Neural cell (in vitro differentiated cells): ENCODE data around the gene ZNF500. TPM values are rescaled to one million over a fixed set of nuclear protein-coding genes. Genes with fewer than 3 reads are reported as not detected.

ENCODE experiments used
- H2AFZ ChIP-seq: fragments of 200-600, 300-800 bp; sonication (generic), shearing (Covaris generic); 2 replicates; pipeline ENCODE4 v1.6.0; 2014; ENCODE audit warnings: low read depth, mild to moderate bottlenecking, antibody characterized with exemption, low read length, moderate library complexity
- H3F3A ChIP-seq: fragments of 200-600 bp; shearing (Covaris generic); 2 replicates; pipeline ENCODE4 v1.6.1; 2016; ENCODE audit warnings: mild to moderate bottlenecking, moderate library complexity, mixed read lengths, antibody characterized with exemption, low read length; ENCODE audit not compliant: insufficient read depth, poor library complexity, severe bottlenecking
- H3K27ac ChIP-seq: fragments of 200-600, 300-800 bp; sonication (generic), shearing (Covaris generic); 2 replicates; pipeline ENCODE4 v1.5.1; 2014; ENCODE audit warnings: mild to moderate bottlenecking, low read length, moderate library complexity
- H3K27me3 ChIP-seq: fragments of 300-800, 200-600 bp; sonication (generic), shearing (Covaris generic); 2 replicates; pipeline ENCODE4 v1.6.0; 2014; ENCODE audit warnings: mild to moderate bottlenecking, low read depth, low read length, moderate library complexity; ENCODE audit not compliant: insufficient read depth
- H3K36me3 ChIP-seq: fragments of 300-800, 200-600 bp; sonication (generic), shearing (Covaris generic); 2 replicates; pipeline ENCODE4 v1.5.1; 2014; ENCODE audit warnings: mild to moderate bottlenecking, antibody characterized with exemption, low read length, moderate library complexity; ENCODE audit not compliant: insufficient read depth
- H3K4me2 ChIP-seq: fragments of 300-800, 200-600 bp; sonication (generic), shearing (Covaris generic); 2 replicates; pipeline ENCODE4 v1.6.0; 2014; ENCODE audit warnings: mild to moderate bottlenecking, low read length
- H3K4me3 ChIP-seq: fragments of 300-800, 200-600 bp; sonication (generic), shearing (Covaris generic); 2 replicates; pipeline ENCODE4 v1.5.1; 2014; ENCODE audit warnings: mild to moderate bottlenecking, low read length, moderate library complexity
- H3K79me2 ChIP-seq: fragments of 200-600 bp; shearing (Covaris generic); replicated peaks from 2 replicates; pipeline ENCODE4 v1.6.0; 2014; ENCODE audit warnings: mild to moderate bottlenecking, low read length, moderate library complexity; ENCODE audit not compliant: insufficient read depth
- H3K9ac ChIP-seq: fragments of 300-800, 200-600 bp; sonication (generic), shearing (Covaris generic); 2 replicates; pipeline ENCODE4 v1.6.1; 2016; ENCODE audit warnings: mild to moderate bottlenecking, low read length, mixed read lengths
- H3K9me2 ChIP-seq: fragments of 200-600 bp; shearing (Covaris generic); 2 replicates; pipeline ENCODE4 v1.6.1; 2016; ENCODE audit warnings: mild to moderate bottlenecking, low read length, mixed read lengths; ENCODE audit not compliant: insufficient read depth
- H3K9me3 ChIP-seq: fragments of 200-600, 300-800 bp; sonication (generic), shearing (Covaris generic); 2 replicates; pipeline ENCODE4 v1.6.1; 2016; ENCODE audit warnings: mild to moderate bottlenecking, mixed run types, low read length, moderate library complexity, mixed read lengths
- H4K20me1 ChIP-seq: fragments of 200-600 bp; shearing (Covaris generic); 2 replicates; pipeline ENCODE4 v1.6.1; 2016; ENCODE audit warnings: mild to moderate bottlenecking, mixed run types; ENCODE audit not compliant: insufficient read depth
- EP300 ChIP-seq: fragments of 450-650 bp; conservative IDR thresholded peaks from 2 replicates; pipeline ENCODE4 v1.6.1; 2014; ENCODE audit warnings: antibody characterized with exemption, mild to moderate bottlenecking, moderate library complexity; ENCODE audit not compliant: poor library complexity, severe bottlenecking
- EZH2 ChIP-seq: fragments of 200-600, 300-800 bp; shearing (Covaris generic), sonication (generic); IDR thresholded peaks from 2 replicates; pipeline ENCODE4 v1.6.1; 2014; ENCODE audit warnings: antibody characterized with exemption, low read length, borderline replicate concordance, mild to moderate bottlenecking; ENCODE audit not compliant: insufficient read depth, poor library complexity, severe bottlenecking
- MXI1 ChIP-seq: fragments of 450-650 bp; conservative IDR thresholded peaks from 2 replicates; pipeline ENCODE4 v1.6.1; 2014; ENCODE audit warnings: antibody characterized with exemption, mild to moderate bottlenecking; ENCODE audit not compliant: poor library complexity, severe bottlenecking
- POLR2AphosphoS5 ChIP-seq: IDR thresholded peaks from 2 replicates; pipeline ENCODE4 v1.6.1; 2012
- RAD21 ChIP-seq: fragments of 450-650 bp; conservative IDR thresholded peaks from 2 replicates; pipeline ENCODE4 v1.6.1; 2014; ENCODE audit warnings: antibody characterized with exemption, mild to moderate bottlenecking, moderate library complexity
- SMC3 ChIP-seq: fragments of 450-650 bp; conservative IDR thresholded peaks from 2 replicates; pipeline ENCODE4 v1.6.1; 2014; ENCODE audit warnings: antibody characterized with exemption, mild to moderate bottlenecking, moderate library complexity; ENCODE audit not compliant: poor library complexity
- TAF1 ChIP-seq: IDR thresholded peaks from 2 replicates; pipeline ENCODE4 v1.6.1; 2012; ENCODE audit warnings: low read depth
- polyA plus RNA-seq: library from polyadenylated mRNA; depleted of rRNA; stranded (reverse); fragments of >200 nt; gene quantifications from 2 replicates; pipeline ENCODE4 v1.2.3, GENCODE V29; 2014
- TF ChIP-seq, protein P1 (sequence below): IDR thresholded peaks from 2 replicates; pipeline ENCODE4 v1.6.1; 2012; ENCODE audit warnings: borderline replicate concordance
- TF ChIP-seq, protein P2 (sequence below): fragments of 450-650 bp; IDR thresholded peaks from 2 replicates; pipeline ENCODE4 v1.5.1; 2014; ENCODE audit warnings: antibody characterized with exemption, mild to moderate bottlenecking, moderate library complexity; ENCODE audit not compliant: poor library complexity, severe bottlenecking

ZNF500 gene
- polyA plus RNA-seq, 1 donor from 2014 or later, result 16.0 TPM

DNA sequence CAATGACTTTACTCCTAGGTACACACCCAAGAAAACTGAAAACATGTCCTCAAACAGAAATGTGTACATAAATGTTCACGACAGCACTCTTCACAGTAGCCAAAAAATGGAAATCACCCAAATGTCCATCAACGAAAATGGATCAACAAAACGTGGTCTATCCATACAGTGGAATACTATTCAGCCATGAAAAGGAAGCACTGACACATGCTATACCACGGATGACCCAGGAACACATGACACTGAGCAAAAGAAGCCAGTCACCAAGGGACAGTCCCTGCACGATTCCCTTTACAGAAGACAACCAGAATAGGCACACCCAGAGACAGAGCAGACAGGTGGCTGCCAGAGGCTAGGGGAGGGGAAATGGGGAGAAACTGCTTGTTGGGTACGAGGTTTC is 11.3 kb downstream of the ZNF500 start:
- no peaks in the 10 kb centered on the region for H3F3A ChIP-seq
- no peaks in the 10 kb centered on the region for H3K9me3 ChIP-seq
- peaks cover 5% of the 10 kb centered on the region for H3K36me3 ChIP-seq
- H3K9ac ChIP-seq, result no peak overlapping the region
- H3K79me2 ChIP-seq, result no peaks in the 10 kb centered on the region
- no peak overlapping the region for H3K27ac ChIP-seq
- H4K20me1 ChIP-seq, result no peaks in the 10 kb centered on the region
- no peak overlapping the region for H3K4me3 ChIP-seq
- H3K4me2 ChIP-seq, result no peak overlapping the region
- no peaks in the 10 kb centered on the region for H3K9me2 ChIP-seq
- TF ChIP-seq, protein P1, sequence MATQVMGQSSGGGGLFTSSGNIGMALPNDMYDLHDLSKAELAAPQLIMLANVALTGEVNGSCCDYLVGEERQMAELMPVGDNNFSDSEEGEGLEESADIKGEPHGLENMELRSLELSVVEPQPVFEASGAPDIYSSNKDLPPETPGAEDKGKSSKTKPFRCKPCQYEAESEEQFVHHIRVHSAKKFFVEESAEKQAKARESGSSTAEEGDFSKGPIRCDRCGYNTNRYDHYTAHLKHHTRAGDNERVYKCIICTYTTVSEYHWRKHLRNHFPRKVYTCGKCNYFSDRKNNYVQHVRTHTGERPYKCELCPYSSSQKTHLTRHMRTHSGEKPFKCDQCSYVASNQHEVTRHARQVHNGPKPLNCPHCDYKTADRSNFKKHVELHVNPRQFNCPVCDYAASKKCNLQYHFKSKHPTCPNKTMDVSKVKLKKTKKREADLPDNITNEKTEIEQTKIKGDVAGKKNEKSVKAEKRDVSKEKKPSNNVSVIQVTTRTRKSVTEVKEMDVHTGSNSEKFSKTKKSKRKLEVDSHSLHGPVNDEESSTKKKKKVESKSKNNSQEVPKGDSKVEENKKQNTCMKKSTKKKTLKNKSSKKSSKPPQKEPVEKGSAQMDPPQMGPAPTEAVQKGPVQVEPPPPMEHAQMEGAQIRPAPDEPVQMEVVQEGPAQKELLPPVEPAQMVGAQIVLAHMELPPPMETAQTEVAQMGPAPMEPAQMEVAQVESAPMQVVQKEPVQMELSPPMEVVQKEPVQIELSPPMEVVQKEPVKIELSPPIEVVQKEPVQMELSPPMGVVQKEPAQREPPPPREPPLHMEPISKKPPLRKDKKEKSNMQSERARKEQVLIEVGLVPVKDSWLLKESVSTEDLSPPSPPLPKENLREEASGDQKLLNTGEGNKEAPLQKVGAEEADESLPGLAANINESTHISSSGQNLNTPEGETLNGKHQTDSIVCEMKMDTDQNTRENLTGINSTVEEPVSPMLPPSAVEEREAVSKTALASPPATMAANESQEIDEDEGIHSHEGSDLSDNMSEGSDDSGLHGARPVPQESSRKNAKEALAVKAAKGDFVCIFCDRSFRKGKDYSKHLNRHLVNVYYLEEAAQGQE, result no peak
- TF ChIP-seq SMC3 (no peak), MXI1 (no peak), POLR2AphosphoS5 (no peak), TAF1 (no peak), EZH2 (no peak), EP300 (no peak), RAD21 (no peak)
- TF ChIP-seq, protein P2, sequence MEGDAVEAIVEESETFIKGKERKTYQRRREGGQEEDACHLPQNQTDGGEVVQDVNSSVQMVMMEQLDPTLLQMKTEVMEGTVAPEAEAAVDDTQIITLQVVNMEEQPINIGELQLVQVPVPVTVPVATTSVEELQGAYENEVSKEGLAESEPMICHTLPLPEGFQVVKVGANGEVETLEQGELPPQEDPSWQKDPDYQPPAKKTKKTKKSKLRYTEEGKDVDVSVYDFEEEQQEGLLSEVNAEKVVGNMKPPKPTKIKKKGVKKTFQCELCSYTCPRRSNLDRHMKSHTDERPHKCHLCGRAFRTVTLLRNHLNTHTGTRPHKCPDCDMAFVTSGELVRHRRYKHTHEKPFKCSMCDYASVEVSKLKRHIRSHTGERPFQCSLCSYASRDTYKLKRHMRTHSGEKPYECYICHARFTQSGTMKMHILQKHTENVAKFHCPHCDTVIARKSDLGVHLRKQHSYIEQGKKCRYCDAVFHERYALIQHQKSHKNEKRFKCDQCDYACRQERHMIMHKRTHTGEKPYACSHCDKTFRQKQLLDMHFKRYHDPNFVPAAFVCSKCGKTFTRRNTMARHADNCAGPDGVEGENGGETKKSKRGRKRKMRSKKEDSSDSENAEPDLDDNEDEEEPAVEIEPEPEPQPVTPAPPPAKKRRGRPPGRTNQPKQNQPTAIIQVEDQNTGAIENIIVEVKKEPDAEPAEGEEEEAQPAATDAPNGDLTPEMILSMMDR, result no peak
- no peaks in the 10 kb centered on the region for H3K27me3 ChIP-seq
- H2AFZ ChIP-seq, result no peak overlapping the region

DNA sequence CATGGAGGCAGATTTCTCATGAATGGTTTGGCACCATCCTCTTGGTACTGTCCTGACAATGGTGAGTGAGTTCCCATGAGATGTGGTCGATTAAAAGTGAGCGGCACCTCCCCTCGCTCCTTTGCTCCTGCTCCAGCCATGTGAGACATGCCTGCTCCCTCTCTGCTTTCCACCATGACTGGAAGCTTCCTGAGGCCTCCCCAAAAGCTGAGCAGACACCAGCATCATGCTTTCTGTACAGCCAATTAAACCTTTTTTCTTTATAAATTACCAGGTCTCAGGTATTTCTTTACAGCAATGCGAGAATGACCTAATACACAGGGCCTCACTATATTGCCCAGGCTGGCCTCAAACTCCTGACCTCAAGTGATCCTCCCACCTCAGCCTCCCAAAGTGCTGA is 12.1 kb downstream of the ZNF500 start:
- Histone ChIP-seq H4K20me1 (no peaks in the 10 kb centered on the region), H3K4me3 (no peak overlapping the region), H3F3A (no peaks in the 10 kb centered on the region), H2AFZ (no peak overlapping the region), H3K9me3 (no peaks in the 10 kb centered on the region), H3K4me2 (no peak overlapping the region), H3K27me3 (no peaks in the 10 kb centered on the region), H3K79me2 (no peaks in the 10 kb centered on the region), H3K9me2 (no peaks in the 10 kb centered on the region), H3K27ac (no peak overlapping the region), H3K9ac (no peak overlapping the region), H3K36me3 (peaks cover 5% of the 10 kb centered on the region)
- TF ChIP-seq POLR2AphosphoS5 (no peak), EP300 (no peak)

DNA sequence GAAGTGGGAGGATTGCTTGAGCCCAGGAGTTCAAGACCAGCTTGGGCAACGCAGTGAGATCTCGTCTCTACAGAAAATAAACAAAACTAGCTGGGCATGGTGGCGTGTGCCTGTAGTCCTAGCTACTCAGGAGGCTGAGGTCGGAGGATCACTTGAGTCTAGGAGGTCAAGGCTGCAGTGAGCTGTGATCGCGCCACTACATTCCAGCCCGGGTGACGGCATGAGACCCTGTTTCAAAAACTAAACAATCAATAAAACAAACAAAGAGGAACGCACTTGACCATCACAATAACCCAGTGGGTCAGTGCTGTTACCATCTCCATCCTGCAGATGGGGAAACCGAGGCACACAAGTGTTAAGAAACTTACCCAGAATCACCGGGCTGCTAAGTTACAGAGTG is 13.7 kb downstream of the ZNF500 start:
- Histone ChIP-seq H3K79me2 (no peaks in the 10 kb centered on the region), H3K27me3 (no peaks in the 10 kb centered on the region), H3F3A (no peaks in the 10 kb centered on the region), H3K4me2 (no peak overlapping the region), H3K9ac (no peak overlapping the region), H3K36me3 (peaks cover 5% of the 10 kb centered on the region), H3K27ac (no peak overlapping the region), H3K4me3 (no peak overlapping the region), H4K20me1 (no peaks in the 10 kb centered on the region), H3K9me2 (no peaks in the 10 kb centered on the region), H3K9me3 (no peaks in the 10 kb centered on the region), H2AFZ (no peak overlapping the region)
- TF ChIP-seq EZH2 (no peak), EP300 (no peak), SMC3 (no peak), TAF1 (no peak)
- TF ChIP-seq, protein P2, result no peak
- TF ChIP-seq, protein P1, result no peak
